HUDEP-2 (cell line): ENCODE results near the gene RGS8.

ENCODE experiments used
- DNase-seq, 76 experiments: peaks; one replicate each; lab custom pipeline; 2025; ENCODE audit not compliant: unreplicated experiment in 76 of 76; lab: John Stamatoyannopoulos, UW

RGS8 gene

GRCh38 chr1:182642461-182642860 lies 41.9 kb downstream of the RGS8 start:
- no peak for DNase-seq

GRCh38 chr1:182641561-182641960 lies 42.8 kb downstream of the RGS8 start:
- DNase-seq, result no peak

GRCh38 chr1:182639330-182639729 lies 45.1 kb downstream of the RGS8 start:
- no peak for DNase-seq

- DNase-seq, result no peak
Observed at GRCh38 chr1:182637769-182638168, 46.6 kb downstream of the RGS8 start.

- DNase-seq, result no peak
Observed at GRCh38 chr1:182635871-182636270, 48.5 kb downstream of the RGS8 start.
